GM21723 (cell line): ENCODE results near the gene MOG.

Experiments
- ATAC-seq: cut with Tn5 transposase; IDR thresholded peaks from one replicate; pipeline ENCODE4 v1.9.1; 2021; ENCODE audit warnings: mild to moderate bottlenecking, moderate library complexity; ENCODE audit not compliant: unreplicated experiment

The MOG gene

GRCh38 chr6:29674008-29674407 lies 17.1 kb downstream of the MOG start:
- no peak for ATAC-seq

- no peak for ATAC-seq
These were observed 18.7 kb downstream of the MOG start for GRCh38 chr6:29675561-29675960.

GRCh38 chr6:29676981-29677601 lies 20.2 kb downstream of the MOG start:
- ATAC-seq, result no peak

- ATAC-seq, result no peak
These were observed 21.2 kb downstream of the MOG start for GRCh38 chr6:29678114-29678513.

GRCh38 chr6:29679962-29680361 lies 23.1 kb downstream of the MOG start:
- ATAC-seq, result no peak

GRCh38 chr6:29680416-29680815 lies 23.5 kb downstream of the MOG start:
- no peak for ATAC-seq

GRCh38 chr6:29680904-29681303 lies 24.0 kb downstream of the MOG start, which contains the start of gene ZFP57:
Gene ZFP57, minus strand, starts transcription at chr6:29681152. Its CDS starts 4,149 bp downstream, at chr6:29677003.
- ATAC-seq, result no peak

GRCh38 chr6:29681811-29682210 lies 24.9 kb downstream of the MOG start:
- ATAC-seq, result no peak

- ATAC-seq, result no peak
These were observed 28.9 kb downstream of the MOG start for GRCh38 chr6:29685718-29686326.

GRCh38 chr6:29694637-29695036 lies 37.7 kb downstream of the MOG start:
- ATAC-seq, result no peak

GRCh38 chr6:29696147-29697125 lies 39.5 kb downstream of the MOG start:
- ATAC-seq, result no peak

GRCh38 chr6:29702519-29703103 lies 45.7 kb downstream of the MOG start:
- ATAC-seq, result no peak

- ATAC-seq, result no peak
These were observed 48.7 kb downstream of the MOG start for GRCh38 chr6:29705389-29706231.

- no peak for ATAC-seq
These were observed 51.7 kb downstream of the MOG start for GRCh38 chr6:29708432-29709179.

GRCh38 chr6:29709188-29709587 lies 52.3 kb downstream of the MOG start:
- ATAC-seq, result no peak

- ATAC-seq, result no peak
These were observed 53.5 kb downstream of the MOG start for GRCh38 chr6:29710281-29710941.

GRCh38 chr6:29720863-29721262 lies 64.0 kb downstream of the MOG start:
- no peak for ATAC-seq
